WTC11 (cell line): ENCODE results near the gene FAM216B.

ENCODE experiments used
- ARID4B ChIP-seq: sonication (generic); formaldehyde crosslinking; IDR thresholded peaks from 2 replicates; pipeline ENCODE4 v1.8.0; 2023; ENCODE audit warnings: missing genetic modification reagents, mild to moderate bottlenecking, borderline replicate concordance
- NR1H2 ChIP-seq: sonication (generic); formaldehyde crosslinking; IDR thresholded peaks from 2 replicates; pipeline ENCODE4 v1.9.0; 2021; ENCODE audit warnings: mild to moderate bottlenecking, moderate library complexity, missing genetic modification reagents
- TP53 ChIP-seq: sonication (generic); formaldehyde crosslinking; IDR thresholded peaks from 2 replicates; pipeline ENCODE4 v1.8.1; 2023; ENCODE audit warnings: mild to moderate bottlenecking, missing genetic modification reagents
- ZNF396 ChIP-seq: fragments of 250-450 bp; sonication (Bioruptor Pico); IDR thresholded peaks from 2 replicates; pipeline ENCODE4 v1.8.0; 2021; ENCODE audit warnings: mild to moderate bottlenecking, moderate library complexity, borderline replicate concordance

- TF ChIP-seq NR1H2 (CRISPR knock-in tag) (no peak), ARID4B (CRISPR knock-in tag) (no peak), ZNF396 (CRISPR knock-in tag) (no peak), TP53 (no peak)
Observed at GRCh38 chr13:42832341-42833096, 51.1 kb downstream of the FAM216B start.
